Activated T-helper 2 cell treated with anti-CD3 and anti-CD28 coated beads, Interferon-gamma antibody, Interleukin-2, Interleukin-4, amounts not matched to agents 10 μg/mL and 5 μg/mL and 100 μg/mL, durations not matched to agents 14 hours and 24 hours and 36 hours (primary cell): Measurements from ENCODE around the gene DAP3. TPM values are rescaled to one million over a fixed set of nuclear protein-coding genes. Genes with fewer than 3 reads are reported as not detected.

Experiments
- DNase-seq: peaks from one replicate; pipeline ENCODE4 v3.0.0; 2021; ENCODE audit warnings: low spot score
- H3K27ac Mint-ChIP-seq: one replicate; pipeline ENCODE4 v1.8.0; 2021; ENCODE audit warnings: mixed read lengths
- H3K27me3 Mint-ChIP-seq: one replicate; pipeline ENCODE4 v1.8.0; 2021; ENCODE audit warnings: low read depth, mixed read lengths
- H3K36me3 Mint-ChIP-seq: one replicate; pipeline ENCODE4 v1.8.0; 2021; ENCODE audit warnings: low read depth, mixed read lengths
- H3K4me1 Mint-ChIP-seq: one replicate; pipeline ENCODE4 v1.8.0; 2021; ENCODE audit warnings: low read depth, mixed read lengths
- H3K4me3 Mint-ChIP-seq: one replicate; pipeline ENCODE4 v1.8.0; 2021; ENCODE audit warnings: low read depth, mild to moderate bottlenecking, moderate library complexity, mixed read lengths
- H3K9me3 Mint-ChIP-seq: one replicate; pipeline ENCODE4 v1.8.0; 2021; ENCODE audit warnings: mixed read lengths
- intact Hi-C: fragments of 100-400 bp; cut with micrococcal nuclease; formaldehyde crosslinking; loops from one replicate; pipeline ENCODE4 v1.15.1; 2023
- total RNA-seq: library from RNA; stranded (reverse); gene quantifications from 2 replicates; pipeline ENCODE4 v1.2.3, GENCODE V29; 2022

The DAP3 gene
- total RNA-seq, 1 donor from 2014 or later = 172 TPM

DNA sequence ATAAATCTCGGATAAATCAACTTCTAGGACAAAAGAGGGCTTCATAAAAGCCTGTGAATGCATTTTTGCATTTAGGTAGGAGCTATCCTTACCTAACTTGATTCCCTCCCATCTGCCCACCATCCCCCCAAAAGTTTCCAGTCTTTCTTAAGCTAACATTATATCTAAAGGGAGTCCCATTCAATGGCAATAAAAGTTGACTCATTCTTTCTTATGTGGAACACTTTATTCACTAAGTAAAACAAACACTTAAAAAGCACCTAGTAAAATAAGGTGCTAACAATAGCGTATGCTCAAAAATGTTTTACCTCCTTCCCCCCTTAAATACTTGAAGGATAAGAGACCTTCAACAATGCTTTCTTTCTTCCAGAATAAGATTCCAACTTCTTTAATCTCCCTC, 84.3 kb downstream of the DAP3 start:
- Mint-ChIP-seq H3K9me3 (no peaks in the 10 kb centered on the region), H3K36me3 (peaks cover 84% of the 10 kb centered on the region), H3K4me3 (no peak overlapping the region), H3K4me1 (peaks cover 12% of the 10 kb centered on the region), H3K27me3 (no peaks in the 10 kb centered on the region), H3K27ac (no peak overlapping the region)
- intact Hi-C loops = no loop called here
- no peak for DNase-seq

DNA sequence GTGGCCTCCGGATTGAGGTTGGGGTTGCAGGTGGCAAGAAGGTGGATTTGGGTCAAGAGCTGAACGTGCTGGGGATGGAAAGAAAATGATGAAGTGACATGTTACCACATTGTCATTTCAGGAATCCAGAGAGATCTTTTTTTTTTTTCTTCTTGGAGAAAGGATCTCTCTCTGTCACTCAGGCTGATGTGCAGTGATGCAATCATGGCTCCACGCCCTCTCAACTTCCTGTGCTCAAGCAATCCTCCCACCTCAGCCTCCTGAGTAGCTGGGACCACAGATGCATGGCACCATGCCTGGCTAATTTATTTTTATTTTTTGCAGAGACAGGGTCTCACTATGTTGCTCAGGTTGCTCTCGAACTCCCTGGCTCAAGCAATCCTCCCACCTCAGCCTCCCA, 87.5 kb downstream of the DAP3 start:
- Mint-ChIP-seq H3K36me3 (peaks cover 66% of the 10 kb centered on the region), H3K4me3 (no peak overlapping the region), H3K9me3 (no peaks in the 10 kb centered on the region), H3K27ac (no peak overlapping the region), H3K4me1 (peaks cover 12% of the 10 kb centered on the region), H3K27me3 (no peaks in the 10 kb centered on the region)
- no peak for DNase-seq
- intact Hi-C loops = no loop called here

- intact Hi-C loops = no loop called here
- peaks cover 63% of the 10 kb centered on the region for H3K36me3 Mint-ChIP-seq
- no peaks in the 10 kb centered on the region for H3K9me3 Mint-ChIP-seq
- H3K27ac Mint-ChIP-seq = no peak overlapping the region
- H3K4me3 Mint-ChIP-seq = no peak overlapping the region
- H3K4me1 Mint-ChIP-seq = peaks cover 13% of the 10 kb centered on the region
- no peak for DNase-seq
- no peaks in the 10 kb centered on the region for H3K27me3 Mint-ChIP-seq
These were observed 88.7 kb downstream of the DAP3 start for GRCh38 chr1:155777582-155777981.

Other genes starting within 250 kb of the DAP3 start
- gene ASH1L, start 126.3 kb upstream of the DAP3 start, total RNA-seq = 39.5 and 40.3 TPM in 2 replicates
- 87.5 and 87.6 TPM in 2 replicates for gene MSTO1, start 78.9 kb upstream of the DAP3 start, total RNA-seq
- 65.8 and 67.9 TPM in 2 replicates for gene YY1AP1, start 317 bp upstream of the DAP3 start, total RNA-seq
- gene GON4L, start 168.1 kb downstream of the DAP3 start, total RNA-seq = 56.2 and 68.3 TPM in 2 replicates
- gene SYT11, start 170.5 kb downstream of the DAP3 start, total RNA-seq = 22.3 and 23.3 TPM in 2 replicates
- gene RIT1, start 222.3 kb downstream of the DAP3 start, total RNA-seq = 20.0 and 27.0 TPM in 2 replicates
- gene KHDC4, start 245.3 kb downstream of the DAP3 start, total RNA-seq = 78.4 and 83.5 TPM in 2 replicates